Measurements from ENCODE around the gene ARRB1. TPM values are rescaled to one million over a fixed set of nuclear protein-coding genes. Genes with fewer than 3 reads are reported as not detected.
A peak's percentile ranks its signal among the peaks of the same experiment; 100 is the strongest.

The ARRB1 gene
- polyA plus RNA-seq, 2 donors, result 4.9 to 5.0 TPM

DNA sequence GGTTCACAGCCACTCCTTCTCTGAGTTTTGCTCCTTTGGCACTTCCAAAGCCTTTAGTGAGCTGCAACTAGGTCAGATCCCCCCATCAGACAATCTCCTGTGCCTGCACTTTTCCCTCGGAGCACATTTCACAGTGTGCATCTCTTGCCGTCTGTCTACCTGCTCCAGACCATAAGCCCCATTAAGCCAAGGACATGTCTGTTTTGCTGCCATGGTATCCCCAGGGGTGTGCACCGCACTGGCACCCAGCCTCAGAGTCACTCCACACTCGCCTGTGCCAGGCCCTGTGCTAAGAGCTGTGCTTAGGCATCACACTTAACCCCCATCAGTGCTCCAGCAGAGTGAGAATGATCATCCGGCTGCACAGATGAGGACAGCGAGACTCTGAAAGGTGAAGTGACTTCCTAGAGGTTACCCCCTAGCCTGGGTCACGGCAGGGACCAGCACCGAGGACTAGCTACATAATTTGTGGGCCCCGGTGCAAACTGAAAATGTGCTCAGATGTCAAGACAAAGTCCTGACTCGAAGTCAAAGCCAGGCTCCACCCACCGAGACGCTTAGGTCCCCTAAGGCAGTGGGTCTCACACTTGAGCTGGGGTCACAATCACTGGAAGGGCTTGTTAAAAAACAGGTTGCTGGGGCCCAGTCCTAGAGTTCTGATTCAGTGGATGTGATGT, 33.9 kb downstream of the ARRB1 start:
- Histone ChIP-seq H3K27ac (ENCODE audit: low read depth in 2 of 2, low read length in 1 of 2) (peak overlapping the region in 1 of 2 donors; percentile 1), H3K4me3 (ENCODE audit: low read depth in 1 of 2, low read length in 2 of 2) (no peak overlapping the region), H3K9me3 (ENCODE audit: control insufficient read depth in 2 of 2, insufficient read depth in 1 of 2, low read depth in 1 of 2, low read length in 1 of 2) (no peaks in the 10 kb centered on the region), H3K36me3 (ENCODE audit: control insufficient read depth in 2 of 2, insufficient read depth in 2 of 2, low read length in 1 of 2) (no peaks in the 10 kb centered on the region), H3K27me3 (ENCODE audit: control insufficient read depth in 1 of 2, insufficient read depth in 2 of 2, low read length in 2 of 2) (no peaks in the 10 kb centered on the region), H3K4me1 (ENCODE audit: control insufficient read depth in 2 of 2, insufficient read depth in 2 of 2, low read length in 1 of 2) (peaks cover 14 to 18% of the 10 kb centered on the region in 2 donors)
- WGBS, 2 donors, result 64 to 65% methylated on average over 12 of the region's 12 CpGs

DNA sequence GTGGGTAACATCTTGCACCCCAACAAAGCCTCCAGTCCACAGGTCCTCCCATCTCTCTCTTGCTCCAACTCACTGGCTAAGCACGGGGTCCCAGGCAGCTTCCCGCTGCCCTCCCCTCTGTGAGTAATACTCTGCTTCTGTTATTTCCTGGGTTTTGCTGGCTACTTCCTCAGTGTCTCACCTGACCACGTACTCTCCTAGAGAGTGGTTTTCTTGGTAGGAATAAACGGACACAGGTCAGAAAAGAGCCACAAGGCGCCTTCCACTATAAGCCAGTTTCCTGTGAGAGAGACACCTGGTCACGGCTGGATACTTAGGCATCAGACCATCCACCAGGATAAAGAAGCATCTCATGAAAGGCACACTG, 36.0 kb downstream of the ARRB1 start:
- Histone ChIP-seq H3K4me3 (ENCODE audit: low read depth in 1 of 2, low read length in 2 of 2) (no peak overlapping the region), H3K36me3 (ENCODE audit: control insufficient read depth in 2 of 2, insufficient read depth in 2 of 2, low read length in 1 of 2) (no peaks in the 10 kb centered on the region), H3K27me3 (ENCODE audit: control insufficient read depth in 1 of 2, insufficient read depth in 2 of 2, low read length in 2 of 2) (no peaks in the 10 kb centered on the region), H3K4me1 (ENCODE audit: control insufficient read depth in 2 of 2, insufficient read depth in 2 of 2, low read length in 1 of 2) (peaks cover 18 to 23% of the 10 kb centered on the region in 2 donors), H3K27ac (ENCODE audit: low read depth in 2 of 2, low read length in 1 of 2) (no peak overlapping the region), H3K9me3 (ENCODE audit: control insufficient read depth in 2 of 2, insufficient read depth in 1 of 2, low read depth in 1 of 2, low read length in 1 of 2) (no peaks in the 10 kb centered on the region)
- WGBS, 2 donors, result 76 to 78% methylated on average over 6 of the region's 6 CpGs

GRCh38 chr11:75314771-75315438, 36.6 kb downstream of the ARRB1 start:
- Histone ChIP-seq H3K4me3 (ENCODE audit: low read depth in 1 of 2, low read length in 2 of 2) (no peak overlapping the region), H3K36me3 (ENCODE audit: control insufficient read depth in 2 of 2, insufficient read depth in 2 of 2, low read length in 1 of 2) (peaks cover 0 to 2% of the 10 kb centered on the region in 2 donors), H3K27me3 (ENCODE audit: control insufficient read depth in 1 of 2, insufficient read depth in 2 of 2, low read length in 2 of 2) (no peaks in the 10 kb centered on the region), H3K9me3 (ENCODE audit: control insufficient read depth in 2 of 2, insufficient read depth in 1 of 2, low read depth in 1 of 2, low read length in 1 of 2) (no peaks in the 10 kb centered on the region), H3K27ac (ENCODE audit: low read depth in 2 of 2, low read length in 1 of 2) (peak overlapping the region in 1 of 2 donors; percentile 22), H3K4me1 (ENCODE audit: control insufficient read depth in 2 of 2, insufficient read depth in 2 of 2, low read length in 1 of 2) (peaks cover 16 to 21% of the 10 kb centered on the region in 2 donors)
- WGBS, 2 donors, result 81 to 83% methylated on average over 16 of the region's 16 CpGs

DNA sequence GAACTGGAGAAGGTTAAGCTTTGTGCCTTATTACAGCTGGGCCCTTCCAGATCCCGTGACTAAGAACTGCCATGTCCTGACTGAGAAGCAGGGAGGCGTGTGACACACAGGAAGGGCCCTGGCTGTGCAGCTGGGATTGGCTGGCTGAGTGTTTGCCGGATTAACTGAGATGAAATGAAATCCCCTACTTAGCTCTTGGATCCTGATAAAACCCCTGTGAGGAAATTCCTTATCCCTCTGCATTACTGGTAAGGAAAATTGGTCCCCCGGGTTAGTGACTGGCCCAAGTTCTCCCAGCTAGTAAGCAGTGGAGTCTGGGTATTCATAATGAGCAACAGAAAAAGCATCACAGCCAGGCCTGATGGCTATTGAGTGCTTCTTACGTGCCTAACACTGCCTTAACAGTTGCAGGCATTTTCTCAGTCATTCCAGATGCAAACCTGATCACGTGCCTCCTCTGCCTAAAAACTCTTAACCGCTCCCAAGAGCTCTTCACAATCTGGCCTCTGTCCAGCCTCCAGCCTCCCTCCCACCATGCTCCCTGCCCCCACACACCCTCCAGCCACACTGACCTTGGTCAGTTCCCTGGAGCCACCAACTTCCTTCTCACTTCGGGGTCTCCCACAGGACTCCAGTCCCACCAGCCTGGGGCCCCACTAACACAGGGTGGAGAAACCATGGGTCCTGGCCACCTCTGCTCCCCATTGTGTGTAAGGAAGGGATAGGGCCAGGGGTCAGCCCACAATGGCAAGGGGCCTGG, 37.8 kb downstream of the ARRB1 start:
- Histone ChIP-seq H3K4me1 (ENCODE audit: control insufficient read depth in 2 of 2, insufficient read depth in 2 of 2, low read length in 1 of 2) (peaks cover 8 to 17% of the 10 kb centered on the region in 2 donors), H3K4me3 (ENCODE audit: low read depth in 1 of 2, low read length in 2 of 2) (no peak overlapping the region), H3K27me3 (ENCODE audit: control insufficient read depth in 1 of 2, insufficient read depth in 2 of 2, low read length in 2 of 2) (no peaks in the 10 kb centered on the region), H3K9me3 (ENCODE audit: control insufficient read depth in 2 of 2, insufficient read depth in 1 of 2, low read depth in 1 of 2, low read length in 1 of 2) (no peaks in the 10 kb centered on the region), H3K36me3 (ENCODE audit: control insufficient read depth in 2 of 2, insufficient read depth in 2 of 2, low read length in 1 of 2) (peaks cover 0 to 3% of the 10 kb centered on the region in 2 donors), H3K27ac (ENCODE audit: low read depth in 2 of 2, low read length in 1 of 2) (peak overlapping the region; percentile 47 to 66)
- WGBS, 2 donors, result 45 to 48% methylated on average over 8 of the region's 8 CpGs

- H3K4me1 ChIP-seq (ENCODE audit: control insufficient read depth in 2 of 2, insufficient read depth in 2 of 2, low read length in 1 of 2), result peaks cover 8 to 21% of the 10 kb centered on the region in 2 donors
- no peaks in the 10 kb centered on the region for H3K9me3 ChIP-seq (ENCODE audit: control insufficient read depth in 2 of 2, insufficient read depth in 1 of 2, low read depth in 1 of 2, low read length in 1 of 2)
- peaks cover 0 to 3% of the 10 kb centered on the region in 2 donors for H3K36me3 ChIP-seq (ENCODE audit: control insufficient read depth in 2 of 2, insufficient read depth in 2 of 2, low read length in 1 of 2)
- H3K27me3 ChIP-seq (ENCODE audit: control insufficient read depth in 1 of 2, insufficient read depth in 2 of 2, low read length in 2 of 2), result no peaks in the 10 kb centered on the region
- no peak overlapping the region for H3K4me3 ChIP-seq (ENCODE audit: low read depth in 1 of 2, low read length in 2 of 2)
- peak overlapping the region; percentile 65 to 82 for H3K27ac ChIP-seq (ENCODE audit: low read depth in 2 of 2, low read length in 1 of 2)
- WGBS, 2 donors, result 78 to 85% methylated on average over 2 of the region's 2 CpGs
These were observed 39.1 kb downstream of the ARRB1 start for GRCh38 chr11:75312346-75312745.

DNA sequence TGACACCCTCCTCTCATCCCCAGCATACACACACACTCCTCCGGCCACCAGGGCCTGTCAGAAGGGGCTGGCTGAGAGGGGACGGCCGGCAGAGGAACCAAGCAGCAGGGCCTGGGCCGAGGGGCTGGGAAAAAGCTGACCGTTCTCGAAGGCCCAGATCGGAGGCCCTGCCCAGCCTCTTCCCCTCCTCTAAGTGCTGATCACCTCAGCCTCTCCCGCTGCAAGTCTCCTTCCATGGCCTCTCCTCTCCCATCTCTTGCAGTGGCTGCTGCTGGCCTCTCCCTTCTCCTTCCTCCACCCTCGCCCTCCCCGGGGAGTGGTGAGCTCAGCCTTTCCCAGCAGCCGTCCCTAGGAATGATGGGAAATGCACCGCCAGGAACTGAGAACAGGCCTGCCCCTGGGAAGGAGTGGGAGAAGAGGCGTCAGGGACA, 39.6 kb downstream of the ARRB1 start:
- no peak overlapping the region for H3K4me3 ChIP-seq (ENCODE audit: low read depth in 1 of 2, low read length in 2 of 2)
- H3K4me1 ChIP-seq (ENCODE audit: control insufficient read depth in 2 of 2, insufficient read depth in 2 of 2, low read length in 1 of 2), result peaks cover 8 to 22% of the 10 kb centered on the region in 2 donors
- WGBS, 2 donors, result 58 to 66% methylated on average over 13 of the region's 13 CpGs
- peak overlapping the region; percentile 75 to 82 for H3K27ac ChIP-seq (ENCODE audit: low read depth in 2 of 2, low read length in 1 of 2)
- peaks cover 0 to 3% of the 10 kb centered on the region in 2 donors for H3K36me3 ChIP-seq (ENCODE audit: control insufficient read depth in 2 of 2, insufficient read depth in 2 of 2, low read length in 1 of 2)
- H3K9me3 ChIP-seq (ENCODE audit: control insufficient read depth in 2 of 2, insufficient read depth in 1 of 2, low read depth in 1 of 2, low read length in 1 of 2), result no peaks in the 10 kb centered on the region
- no peaks in the 10 kb centered on the region for H3K27me3 ChIP-seq (ENCODE audit: control insufficient read depth in 1 of 2, insufficient read depth in 2 of 2, low read length in 2 of 2)

GRCh38 chr11:75308986-75309385, 42.5 kb downstream of the ARRB1 start:
- 86 to 88% methylated on average over 4 of the region's 4 CpGs for WGBS, 2 donors
- Histone ChIP-seq H3K27me3 (ENCODE audit: control insufficient read depth in 1 of 2, insufficient read depth in 2 of 2, low read length in 2 of 2) (no peaks in the 10 kb centered on the region), H3K36me3 (ENCODE audit: control insufficient read depth in 2 of 2, insufficient read depth in 2 of 2, low read length in 1 of 2) (peaks cover 0 to 3% of the 10 kb centered on the region in 2 donors), H3K27ac (ENCODE audit: low read depth in 2 of 2, low read length in 1 of 2) (no peak overlapping the region), H3K4me3 (ENCODE audit: low read depth in 1 of 2, low read length in 2 of 2) (no peak overlapping the region), H3K4me1 (ENCODE audit: control insufficient read depth in 2 of 2, insufficient read depth in 2 of 2, low read length in 1 of 2) (peaks cover 5 to 18% of the 10 kb centered on the region in 2 donors), H3K9me3 (ENCODE audit: control insufficient read depth in 2 of 2, insufficient read depth in 1 of 2, low read depth in 1 of 2, low read length in 1 of 2) (no peaks in the 10 kb centered on the region)

- 70 to 74% methylated on average over 7 of the region's 7 CpGs for WGBS, 2 donors
- Histone ChIP-seq H3K4me3 (ENCODE audit: low read depth in 1 of 2, low read length in 2 of 2) (no peak overlapping the region), H3K9me3 (ENCODE audit: control insufficient read depth in 2 of 2, insufficient read depth in 1 of 2, low read depth in 1 of 2, low read length in 1 of 2) (no peaks in the 10 kb centered on the region), H3K27ac (ENCODE audit: low read depth in 2 of 2, low read length in 1 of 2) (peak overlapping the region; percentile 34 to 50), H3K27me3 (ENCODE audit: control insufficient read depth in 1 of 2, insufficient read depth in 2 of 2, low read length in 2 of 2) (no peaks in the 10 kb centered on the region), H3K36me3 (ENCODE audit: control insufficient read depth in 2 of 2, insufficient read depth in 2 of 2, low read length in 1 of 2) (peaks cover 0 to 3% of the 10 kb centered on the region in 2 donors), H3K4me1 (ENCODE audit: control insufficient read depth in 2 of 2, insufficient read depth in 2 of 2, low read length in 1 of 2) (peaks cover 3 to 13% of the 10 kb centered on the region in 2 donors)
These were observed 43.3 kb downstream of the ARRB1 start for GRCh38 chr11:75308116-75308515.

DNA sequence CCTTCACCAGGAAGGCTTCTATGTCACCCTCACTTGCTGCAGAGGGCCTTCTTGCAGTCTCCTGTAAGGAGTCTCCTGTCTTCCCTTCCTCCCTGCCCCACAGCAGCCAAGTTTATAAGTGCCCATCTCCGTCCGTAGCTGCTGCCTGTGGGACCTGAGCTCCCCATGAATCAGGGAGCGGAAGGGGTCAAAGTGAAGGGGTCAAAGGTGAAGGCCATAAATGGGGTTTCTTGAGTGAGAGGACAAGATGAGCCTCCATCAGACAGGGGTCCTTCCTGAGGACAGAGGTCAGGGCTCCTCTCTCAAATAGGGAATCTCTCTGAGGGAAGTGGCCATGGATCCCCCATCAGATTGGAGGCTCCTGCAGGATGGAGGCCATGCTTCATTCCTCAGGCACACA, 44.4 kb downstream of the ARRB1 start:
- Histone ChIP-seq H3K36me3 (ENCODE audit: control insufficient read depth in 2 of 2, insufficient read depth in 2 of 2, low read length in 1 of 2) (peaks cover 0 to 3% of the 10 kb centered on the region in 2 donors), H3K4me1 (ENCODE audit: control insufficient read depth in 2 of 2, insufficient read depth in 2 of 2, low read length in 1 of 2) (peaks cover 3 to 8% of the 10 kb centered on the region in 2 donors), H3K27ac (ENCODE audit: low read depth in 2 of 2, low read length in 1 of 2) (peak overlapping the region in 1 of 2 donors; percentile 20), H3K9me3 (ENCODE audit: control insufficient read depth in 2 of 2, insufficient read depth in 1 of 2, low read depth in 1 of 2, low read length in 1 of 2) (no peaks in the 10 kb centered on the region), H3K27me3 (ENCODE audit: control insufficient read depth in 1 of 2, insufficient read depth in 2 of 2, low read length in 2 of 2) (no peaks in the 10 kb centered on the region), H3K4me3 (ENCODE audit: low read depth in 1 of 2, low read length in 2 of 2) (no peak overlapping the region)
- 54 to 68% methylated on average over 3 of the region's 3 CpGs for WGBS, 2 donors
